Measurements from ENCODE around the gene ZBTB40.

ZBTB40 gene

GRCh38 chr1:22562584-22563583 lies 111.2 kb downstream of the ZBTB40 start, which contains the start of gene EPHA8:
Gene EPHA8 (plus strand): TSS chr1:22563489. CDS start chr1:22563636, 147 bp downstream.
- DNase-seq (ENCODE audit: low read depth), result no peak

GRCh38 chr1:22563671-22564602 lies 112.3 kb downstream of the ZBTB40 start:
- DNase-seq (ENCODE audit: low read depth), result no peak

DNA sequence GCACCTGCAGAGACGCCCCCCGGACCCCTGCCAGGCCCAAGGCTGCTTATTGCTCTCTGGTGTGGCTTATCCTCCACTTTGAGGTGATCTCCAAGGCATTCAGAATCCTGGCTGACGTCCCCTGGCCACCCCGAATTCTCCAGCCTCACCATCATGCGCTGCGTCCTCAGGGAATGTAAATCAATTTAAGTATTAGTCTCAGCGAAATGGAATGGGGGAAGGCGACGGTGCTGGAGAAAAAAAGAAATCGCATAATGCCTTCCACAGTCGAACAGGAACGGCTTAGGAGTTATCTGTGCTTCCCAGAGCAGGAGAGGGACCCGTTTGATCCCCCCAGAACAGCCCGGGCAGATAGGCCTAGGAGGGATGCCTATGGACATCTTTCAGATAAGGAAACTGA lies 114.5 kb downstream of the ZBTB40 start:
- no peak for DNase-seq (ENCODE audit: low read depth)

DNA sequence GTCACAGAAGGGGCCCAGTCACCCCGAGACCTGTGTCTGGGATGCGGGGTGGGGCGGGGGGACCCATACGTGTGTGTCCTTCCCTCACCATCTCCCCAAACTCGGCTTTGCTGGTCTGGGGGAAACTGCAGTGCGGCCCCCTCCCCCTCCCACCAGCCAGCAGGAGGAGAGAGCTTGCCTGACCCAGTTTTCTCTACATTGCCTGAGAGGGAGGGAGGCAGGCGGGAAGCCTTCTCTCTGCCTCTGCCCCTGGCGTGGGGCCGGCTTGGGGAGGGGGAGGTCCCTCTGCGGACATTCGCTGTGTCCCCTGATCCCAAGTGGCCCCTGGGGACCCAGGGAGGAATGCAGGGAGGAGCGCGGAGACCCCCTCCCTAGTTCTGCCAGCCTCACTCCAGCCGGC lies 115.5 kb downstream of the ZBTB40 start:
- no peak for DNase-seq (ENCODE audit: low read depth)

DNA sequence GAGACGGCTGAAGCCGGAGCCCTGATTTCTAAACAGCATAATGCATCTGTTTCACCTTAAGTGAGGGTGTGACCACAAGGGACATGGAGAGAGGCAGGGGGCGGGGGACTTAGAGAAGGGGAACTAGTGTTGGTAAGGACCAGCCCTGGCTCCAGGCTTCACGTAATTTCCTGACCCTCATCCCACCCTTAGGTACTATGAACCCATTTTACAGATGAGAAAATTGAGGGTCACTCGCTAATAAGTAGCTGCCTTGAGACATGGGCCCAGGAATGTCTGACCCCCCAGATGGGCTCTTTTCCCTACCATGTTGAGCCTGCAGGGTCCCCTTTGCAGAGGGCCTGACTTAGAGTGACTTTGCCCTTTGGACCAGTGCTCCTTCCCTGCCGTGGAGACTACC lies 116.3 kb downstream of the ZBTB40 start:
- no peak for DNase-seq (ENCODE audit: low read depth)

DNA sequence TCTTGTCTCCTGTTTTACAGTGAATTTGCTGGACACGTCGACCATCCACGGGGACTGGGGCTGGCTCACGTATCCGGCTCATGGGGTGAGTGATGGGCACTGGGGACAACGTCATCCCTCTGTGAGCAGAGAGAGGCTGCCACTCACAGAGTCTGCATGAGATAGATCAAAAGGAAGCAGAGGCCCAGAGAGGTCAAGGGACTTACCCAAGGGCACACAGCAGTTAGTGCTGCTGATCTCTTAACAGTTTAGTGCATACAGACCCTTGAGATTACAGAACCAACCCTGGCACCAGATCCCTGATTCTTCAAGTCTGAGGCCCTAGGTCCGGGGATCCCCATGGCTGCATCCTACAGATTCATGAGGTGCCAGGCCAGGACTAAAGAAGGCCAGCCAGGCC lies 117.6 kb downstream of the ZBTB40 start:
- DNase-seq (ENCODE audit: low read depth), result no peak

DNA sequence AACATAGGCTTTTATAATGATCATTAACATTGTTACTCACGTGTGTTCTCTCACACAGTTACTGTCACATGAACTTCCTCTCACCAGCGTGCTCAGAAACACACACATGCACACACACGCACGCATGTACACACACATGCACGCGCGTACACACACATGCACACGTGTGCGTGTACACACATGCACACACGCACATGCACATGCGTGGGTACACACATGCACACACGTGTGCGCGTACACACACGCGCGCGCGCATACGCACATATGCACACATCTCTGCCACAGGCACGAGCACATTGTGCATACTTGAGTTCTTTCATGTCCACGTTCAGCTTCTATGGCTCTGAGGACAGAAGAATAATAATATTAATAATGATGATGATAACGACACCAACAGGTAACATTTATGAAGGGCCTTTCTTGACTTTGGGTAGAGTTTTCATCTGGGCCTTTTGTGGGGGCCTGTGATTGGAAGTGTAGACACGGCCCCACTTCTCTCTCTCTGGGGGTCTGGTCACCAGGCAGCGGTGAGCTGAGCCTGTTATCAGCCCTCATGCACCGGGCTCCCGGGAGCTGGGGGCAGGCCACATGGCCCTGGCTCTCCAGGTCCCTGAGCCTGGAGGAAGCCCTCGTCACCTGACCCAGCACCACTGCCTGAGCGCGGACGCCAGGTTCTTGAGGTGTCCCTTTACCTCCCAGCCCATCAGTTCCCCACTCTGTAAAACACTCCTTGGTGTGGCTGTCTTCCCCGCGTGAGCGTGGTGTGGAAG lies 118.7 kb downstream of the ZBTB40 start:
- DNase-seq (ENCODE audit: low read depth), result no peak

DNA sequence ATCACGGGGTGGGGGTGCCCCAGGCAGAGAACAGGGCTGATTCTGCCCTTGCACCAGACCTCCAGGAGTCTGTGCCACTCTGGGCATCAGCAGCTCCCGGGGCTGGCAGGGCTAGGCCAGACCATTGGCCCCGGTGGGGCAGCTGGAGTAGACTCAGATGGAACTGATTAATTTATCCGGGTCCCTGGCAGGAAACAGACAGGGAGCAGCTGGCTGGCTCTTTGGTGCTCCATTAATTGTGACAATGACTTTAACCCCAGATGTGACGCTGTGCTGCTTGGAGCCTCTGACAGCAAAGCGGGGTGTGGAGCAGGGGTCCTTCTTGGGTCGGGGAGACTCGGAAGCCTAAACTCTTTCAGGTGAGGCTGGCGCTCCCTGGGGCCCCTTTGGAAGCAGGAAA lies 121.2 kb downstream of the ZBTB40 start:
- DNase-seq (ENCODE audit: low read depth), result no peak

DNA sequence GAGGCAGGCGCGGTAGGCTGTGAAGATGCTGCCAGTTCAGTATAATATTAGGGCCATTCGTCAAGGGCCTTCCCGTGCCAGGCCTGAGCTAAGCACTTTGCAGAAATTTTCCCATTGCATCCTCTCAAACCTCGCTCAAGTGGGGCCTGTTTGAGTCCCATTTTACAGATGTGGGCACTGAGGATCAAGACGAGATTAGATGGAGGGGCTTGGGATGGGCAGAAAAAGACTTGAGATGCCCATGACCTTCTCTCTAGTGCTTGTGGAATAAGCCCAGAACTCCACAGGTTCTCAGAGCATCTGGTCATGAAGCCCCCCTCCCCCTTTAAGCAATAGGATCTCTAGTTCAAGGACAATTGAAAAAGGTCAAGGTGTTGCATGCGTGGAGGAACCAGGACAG lies 121.6 kb downstream of the ZBTB40 start:
- no peak for DNase-seq (ENCODE audit: low read depth)

DNA sequence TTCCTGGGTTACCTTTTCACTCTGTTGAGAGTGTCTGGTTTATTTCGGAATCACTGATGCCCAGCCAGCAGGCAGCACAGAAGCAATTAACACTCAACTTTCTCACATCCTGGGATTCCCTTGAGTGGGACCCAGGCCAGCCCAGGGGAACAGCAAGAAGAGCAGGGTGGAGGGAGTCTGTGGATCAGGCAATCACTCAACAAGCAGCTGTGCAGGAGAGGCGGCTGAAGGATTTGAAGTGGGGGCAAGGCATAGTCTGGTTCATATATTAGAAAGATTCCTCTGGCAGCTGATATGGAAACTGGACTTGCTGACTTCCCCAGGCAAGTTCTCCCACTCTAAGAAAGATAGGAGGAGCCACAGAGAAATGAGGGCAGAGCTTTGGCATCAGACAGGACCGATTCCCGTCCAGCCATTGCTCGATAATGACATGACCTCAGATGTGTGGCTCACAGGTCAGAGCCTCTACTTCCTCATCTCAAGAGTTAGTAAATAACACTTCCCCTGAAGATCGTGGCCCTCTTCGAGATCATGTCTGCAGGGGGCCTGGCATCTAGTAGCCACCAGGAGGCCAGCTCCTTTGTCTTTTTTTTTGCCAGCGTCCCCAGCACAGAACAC lies 124.0 kb downstream of the ZBTB40 start:
- no peak for DNase-seq (ENCODE audit: low read depth)

DNA sequence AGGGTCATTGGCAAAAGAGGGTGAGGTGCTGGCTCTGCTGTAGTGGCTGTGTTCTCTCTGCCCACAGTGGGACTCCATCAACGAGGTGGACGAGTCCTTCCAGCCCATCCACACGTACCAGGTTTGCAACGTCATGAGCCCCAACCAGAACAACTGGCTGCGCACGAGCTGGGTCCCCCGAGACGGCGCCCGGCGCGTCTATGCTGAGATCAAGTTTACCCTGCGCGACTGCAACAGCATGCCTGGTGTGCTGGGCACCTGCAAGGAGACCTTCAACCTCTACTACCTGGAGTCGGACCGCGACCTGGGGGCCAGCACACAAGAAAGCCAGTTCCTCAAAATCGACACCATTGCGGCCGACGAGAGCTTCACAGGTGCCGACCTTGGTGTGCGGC lies 124.5 kb downstream of the ZBTB40 start:
- no peak for DNase-seq (ENCODE audit: low read depth)

- no peak for DNase-seq (ENCODE audit: low read depth)
Observed at GRCh38 chr1:22576617-22577016, 125.0 kb downstream of the ZBTB40 start.

GRCh38 chr1:22578732-22579361 lies 127.2 kb downstream of the ZBTB40 start:
- DNase-seq (ENCODE audit: low read depth), result no peak

DNA sequence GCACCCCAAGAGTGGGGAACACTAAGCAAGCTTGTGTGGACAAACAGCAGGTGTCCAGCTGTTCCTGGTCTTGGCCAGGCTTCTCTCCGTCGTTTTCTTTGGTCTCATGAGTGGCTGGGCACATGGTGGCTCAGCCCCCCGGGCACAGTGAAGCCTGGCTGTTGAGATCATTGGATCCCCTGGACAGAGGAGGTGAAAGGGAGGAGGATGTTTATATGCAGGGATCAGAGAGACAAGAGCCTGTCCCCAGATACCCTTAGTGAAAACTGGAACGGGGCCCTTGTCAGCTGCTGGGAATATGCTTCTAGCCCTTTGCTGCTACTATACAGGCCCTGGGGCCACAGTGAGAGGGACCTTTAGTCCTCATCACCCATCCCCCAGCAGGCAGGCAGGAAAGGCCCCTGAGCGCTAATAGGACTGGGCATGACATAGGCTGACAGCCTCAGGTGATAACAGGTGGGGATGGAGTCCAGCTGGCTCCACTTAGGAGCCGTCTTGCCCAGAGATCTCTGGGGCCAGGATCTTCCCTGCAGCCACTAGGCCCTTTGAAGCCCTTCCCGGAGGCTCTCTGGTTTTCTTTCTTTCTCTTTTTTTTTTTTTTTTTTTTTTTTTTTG lies 128.0 kb downstream of the ZBTB40 start:
- no peak for DNase-seq (ENCODE audit: low read depth)
